Erythroblast (primary cell): ENCODE results near the gene EFEMP2.
"Not testable (repeated sequence)": the region's sequence is repeated elsewhere in the genome, so short reads cannot be mapped to it uniquely, and the experiment has no call there.

Experiments used
- DNase-seq, 2 experiments: peaks; one replicate each; lab custom pipeline; 2025; lab: John Stamatoyannopoulos, UW
- GATA1 ChIP-seq: IDR thresholded peaks from 2 replicates; pipeline ENCODE4 v1.6.1; 2011; ENCODE audit warnings: low read depth, mild to moderate bottlenecking, control low read depth, low read length, moderate library complexity
- POLR2A ChIP-seq: IDR thresholded peaks from 2 replicates; pipeline ENCODE4 v1.6.1; 2011; ENCODE audit warnings: mild to moderate bottlenecking, low read length

EFEMP2 gene

DNA sequence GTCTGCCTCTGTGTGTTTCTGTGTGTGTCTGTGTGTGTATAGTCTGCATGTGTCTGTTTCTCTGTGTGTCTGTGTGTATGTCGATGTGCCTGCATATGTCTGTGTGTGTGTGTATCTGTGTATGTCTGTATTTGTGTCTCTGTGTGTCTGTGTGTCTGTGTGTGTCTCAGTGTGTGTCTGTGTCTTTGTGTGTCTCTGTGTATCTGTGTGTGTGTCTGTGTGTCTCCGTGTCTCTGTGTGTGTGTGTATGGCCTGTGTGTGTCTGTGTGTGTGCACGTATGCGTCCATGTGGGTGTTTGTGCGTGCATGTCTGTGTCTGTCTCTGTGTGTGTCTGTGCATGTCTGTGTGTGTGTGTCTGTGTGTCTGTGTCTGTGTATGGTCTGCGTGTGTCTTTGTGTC, 38.4 kb downstream of the EFEMP2 start:
- DNase-seq, result peak in 1 of 2 experiments; percentile 40
- TF ChIP-seq POLR2A (no peak), GATA1 (no peak)

DNA sequence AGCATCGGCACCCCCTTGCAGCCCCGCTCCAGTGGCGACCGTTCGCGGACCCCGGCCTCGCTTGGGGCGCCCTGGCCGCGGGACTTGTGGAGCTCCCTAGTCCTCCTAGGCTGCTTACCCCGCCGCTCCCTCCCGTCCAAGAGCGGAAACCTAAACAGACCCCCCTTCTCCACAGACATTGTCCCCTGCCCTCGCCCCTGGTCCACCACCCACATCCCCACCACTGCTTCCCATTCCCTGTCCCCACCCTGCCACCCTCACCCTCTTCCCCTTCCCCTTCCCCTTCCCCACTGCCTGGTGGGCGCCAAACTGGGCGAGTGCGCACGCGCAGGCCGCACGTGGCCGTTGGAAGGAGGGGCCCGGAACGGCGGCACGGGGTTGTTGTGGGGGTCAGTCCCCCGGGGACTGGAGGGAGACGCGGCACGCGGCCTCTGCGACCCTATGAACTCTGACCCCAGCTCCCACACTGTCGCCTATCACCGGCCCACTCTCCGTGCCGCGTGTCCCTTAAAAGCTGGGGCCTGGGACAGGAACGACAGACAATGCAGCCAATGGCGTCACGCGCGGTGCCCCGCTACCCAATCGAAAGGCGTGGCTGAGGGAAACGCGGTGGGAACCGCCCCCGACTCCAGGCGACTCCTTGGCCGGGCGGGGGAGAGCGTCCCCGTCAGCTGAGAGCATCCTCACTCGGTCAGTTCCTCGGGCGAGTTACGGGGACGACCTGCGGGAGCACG, 39.1 kb downstream of the EFEMP2 start, which contains the start of gene SNX32:
Gene SNX32 (plus strand): TSS at position 667 of the 734 bp plus-strand sequence. CDS start 103 bp downstream, outside the sequence.
- TF ChIP-seq POLR2A (no peak), GATA1 (no peak)
- peak; percentile 95 to 97 for DNase-seq

DNA sequence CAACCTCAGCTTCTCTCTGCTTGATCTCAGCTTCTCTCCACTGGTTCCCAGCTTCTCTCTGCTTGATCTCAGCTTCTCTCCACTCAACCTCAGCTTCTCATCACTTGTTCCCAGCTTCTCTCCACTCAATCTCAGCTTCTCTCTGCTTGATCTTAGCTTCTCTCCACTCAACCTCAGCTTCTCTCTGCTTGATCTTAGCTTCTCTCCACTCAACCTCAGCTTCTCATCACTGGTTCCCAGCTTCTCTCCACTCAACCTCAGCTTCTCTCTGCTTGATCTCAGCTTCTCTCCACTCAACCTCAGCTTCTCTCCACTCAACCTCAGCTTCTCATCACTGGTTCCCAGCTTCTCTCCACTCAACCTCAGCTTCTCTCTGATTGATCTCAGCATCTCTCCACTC, 40.4 kb downstream of the EFEMP2 start:
- DNase-seq, result not testable (repeated sequence)

DNA sequence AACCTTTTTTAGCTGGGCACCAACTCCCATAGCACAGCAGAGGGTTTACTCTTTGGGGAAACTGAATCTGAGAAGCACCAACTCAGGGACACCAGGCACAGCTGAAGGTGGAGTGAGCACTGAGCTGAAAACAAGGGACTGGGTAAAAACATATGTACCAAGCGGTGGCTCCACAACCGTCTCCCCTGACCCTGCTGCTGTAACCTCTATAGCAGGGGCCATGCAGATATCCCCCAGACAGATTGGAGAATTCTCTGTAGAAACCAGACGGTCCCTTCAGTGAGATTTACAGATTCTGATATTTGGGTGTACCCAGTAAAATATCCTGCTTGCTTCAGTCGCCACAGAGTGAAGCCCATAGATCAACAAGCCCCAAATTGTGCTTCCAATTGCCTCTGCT, 43.1 kb downstream of the EFEMP2 start:
- no peak for DNase-seq
- TF ChIP-seq GATA1 (no peak), POLR2A (no peak)

DNA sequence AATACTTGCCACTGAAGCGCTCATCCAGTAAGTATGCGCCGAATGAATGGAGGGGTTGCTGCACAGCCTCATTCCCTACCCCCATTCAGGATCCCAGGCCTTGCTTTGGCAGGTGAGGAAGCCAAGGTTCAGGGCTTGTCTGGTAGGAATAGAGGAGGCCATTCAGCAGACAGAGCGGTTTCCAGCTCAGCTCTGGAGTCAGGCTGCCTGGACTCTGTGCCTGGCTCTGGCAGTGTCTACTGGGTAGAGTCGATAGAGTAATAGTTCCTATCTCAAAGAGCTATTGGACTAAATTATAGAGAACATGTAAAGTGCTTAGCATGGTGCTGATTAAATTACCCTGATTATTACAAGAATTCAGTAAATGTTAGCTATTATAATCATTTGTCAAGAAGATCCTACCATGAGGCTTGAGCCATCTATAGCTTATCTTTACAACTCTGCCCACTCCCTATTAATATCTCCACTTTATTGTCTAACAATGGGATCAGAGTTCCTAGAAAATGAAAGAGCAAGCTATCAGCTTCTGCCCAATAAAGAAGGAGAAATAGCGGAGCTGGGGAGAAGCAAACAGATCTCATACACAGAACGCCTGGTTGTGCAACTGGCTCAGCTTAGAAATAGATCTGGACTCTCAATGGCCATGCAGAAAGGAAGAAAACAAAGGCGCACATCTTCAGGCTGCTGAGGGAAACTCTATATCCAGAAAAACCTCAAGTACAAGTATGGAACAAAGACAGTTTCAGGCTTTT, 45.4 kb downstream of the EFEMP2 start:
- DNase-seq, result no peak
- TF ChIP-seq GATA1 (no peak), POLR2A (no peak)

DNA sequence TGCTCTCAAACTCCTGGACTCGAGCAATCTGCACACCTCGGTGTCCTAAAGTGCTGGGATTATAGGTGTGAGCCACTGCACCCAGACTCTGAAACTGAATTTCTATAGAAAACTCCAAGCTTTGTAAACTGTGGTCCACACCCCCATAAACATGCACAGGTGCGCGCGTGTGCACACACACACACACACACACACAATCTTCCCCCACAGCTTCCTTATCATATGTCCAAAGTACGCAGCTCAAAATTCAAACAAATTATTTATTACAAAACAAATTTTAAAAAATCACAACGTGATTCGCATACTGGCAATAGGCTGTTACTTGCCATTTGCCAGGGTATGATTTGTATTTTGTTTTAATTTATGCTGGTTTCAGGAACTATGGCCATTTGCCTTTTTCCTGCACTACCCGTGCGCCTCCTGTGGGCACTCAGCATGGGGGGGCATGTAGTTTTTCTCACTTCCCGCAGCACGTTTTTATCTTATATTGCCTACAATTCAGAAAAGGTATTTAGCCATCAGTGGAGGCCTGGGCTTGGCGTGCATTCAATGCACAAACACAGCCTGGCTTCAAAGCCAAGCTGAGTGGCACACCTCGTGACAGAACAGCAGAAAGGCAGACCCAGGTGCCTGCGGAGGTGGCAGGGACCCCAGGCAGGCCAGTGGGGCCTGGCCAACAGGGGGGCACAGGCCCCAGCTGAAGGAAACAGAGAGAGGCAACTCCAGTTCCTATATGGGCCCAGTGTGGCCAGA, 49.6 kb downstream of the EFEMP2 start:
- no peak for TF ChIP-seq GATA1
- no peak for TF ChIP-seq POLR2A
- DNase-seq, result no peak

DNA sequence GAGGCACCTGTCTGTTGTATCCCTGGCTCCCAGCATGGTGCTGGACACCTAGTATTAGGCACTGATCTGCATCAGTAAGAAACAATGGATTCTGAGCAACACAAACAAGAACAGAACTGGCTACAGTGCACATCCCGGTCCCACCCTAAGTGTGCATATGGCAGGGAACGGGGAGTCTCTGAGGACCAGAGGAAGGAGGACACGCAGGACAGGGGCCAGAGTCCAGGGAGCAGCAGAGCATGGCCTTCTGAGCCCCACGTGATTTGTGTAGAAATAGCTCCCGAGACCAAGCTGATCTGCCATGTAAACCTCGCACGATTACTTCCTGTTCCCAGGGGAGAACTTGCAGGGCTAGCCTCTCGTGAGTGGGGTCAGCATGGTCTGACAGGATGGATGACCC, 51.5 kb downstream of the EFEMP2 start:
- DNase-seq, result no peak

DNA sequence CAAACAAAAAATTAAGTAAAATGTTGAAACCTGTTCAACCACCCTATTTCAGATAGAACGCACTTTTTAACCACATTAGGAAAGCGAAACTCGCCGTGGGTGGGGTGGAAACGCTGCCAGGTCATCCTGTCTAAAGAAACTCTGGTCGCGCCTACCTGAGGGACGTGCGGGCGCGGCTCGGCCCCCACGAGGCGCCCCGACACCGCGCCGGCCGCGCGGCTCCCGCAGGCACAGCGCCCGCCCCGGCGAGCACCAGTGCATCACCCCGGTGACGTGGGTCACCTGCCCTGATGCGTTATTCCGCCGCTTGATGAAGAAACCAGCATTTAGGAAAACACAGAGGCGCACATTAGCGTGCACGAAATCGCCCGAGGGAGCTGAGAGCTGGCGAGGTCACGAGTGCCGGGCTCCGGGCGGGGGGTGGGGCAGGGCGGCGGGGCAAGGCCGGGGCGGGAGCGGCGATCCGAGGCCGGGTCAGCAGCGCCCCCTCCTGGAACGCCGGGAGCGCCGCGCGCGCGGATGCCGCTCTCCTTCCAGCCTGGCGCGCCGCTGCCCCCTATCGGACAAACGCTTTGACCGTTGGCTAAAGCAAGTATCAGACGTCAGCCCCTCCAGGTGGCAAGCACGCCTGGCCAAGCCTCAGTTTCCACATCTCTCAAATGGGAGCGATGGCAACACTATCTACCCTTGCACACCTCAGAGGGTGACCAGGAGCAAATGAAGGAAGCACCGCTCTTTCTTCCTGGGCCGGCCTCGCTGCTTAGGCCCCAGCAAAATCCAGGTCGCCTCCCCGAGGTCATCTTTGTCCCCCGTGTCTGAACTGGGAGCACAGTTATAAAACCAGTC, 54.5 kb downstream of the EFEMP2 start:
- peak; percentile 91 to 97 for DNase-seq
- TF ChIP-seq POLR2A (no peak), GATA1 (no peak)

More for the DNA sequence above, 51.5 kb downstream of the EFEMP2 start:
- no peak for TF ChIP-seq POLR2A
- TF ChIP-seq GATA1, result no peak

DNA sequence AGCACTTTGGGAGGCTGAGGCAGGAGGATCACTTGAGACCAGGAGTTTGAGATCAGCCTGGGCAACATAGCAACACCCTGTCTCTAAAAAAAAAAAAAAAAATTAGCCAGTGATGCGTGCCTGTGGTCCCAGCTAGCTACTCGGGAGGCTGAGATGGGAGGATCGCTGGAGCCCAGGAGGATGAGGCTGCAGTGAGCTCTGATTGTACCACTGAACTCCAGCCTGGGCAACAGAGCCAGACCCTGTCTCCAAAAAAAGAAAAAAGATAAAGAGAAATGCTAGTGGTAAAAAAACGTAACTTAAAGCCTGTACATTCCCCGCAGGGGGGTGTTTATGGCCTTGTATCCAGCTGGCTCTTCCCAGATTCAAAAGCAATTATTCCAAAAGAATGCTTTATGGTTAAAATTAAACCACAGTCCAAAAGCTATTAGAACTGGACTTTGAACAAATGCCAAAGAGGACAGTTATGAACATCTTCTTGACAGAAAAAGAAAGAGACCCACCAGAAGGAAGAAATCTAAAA, 55.2 kb downstream of the EFEMP2 start:
- no peak for DNase-seq
- TF ChIP-seq POLR2A, result no peak
- TF ChIP-seq GATA1, result no peak

DNA sequence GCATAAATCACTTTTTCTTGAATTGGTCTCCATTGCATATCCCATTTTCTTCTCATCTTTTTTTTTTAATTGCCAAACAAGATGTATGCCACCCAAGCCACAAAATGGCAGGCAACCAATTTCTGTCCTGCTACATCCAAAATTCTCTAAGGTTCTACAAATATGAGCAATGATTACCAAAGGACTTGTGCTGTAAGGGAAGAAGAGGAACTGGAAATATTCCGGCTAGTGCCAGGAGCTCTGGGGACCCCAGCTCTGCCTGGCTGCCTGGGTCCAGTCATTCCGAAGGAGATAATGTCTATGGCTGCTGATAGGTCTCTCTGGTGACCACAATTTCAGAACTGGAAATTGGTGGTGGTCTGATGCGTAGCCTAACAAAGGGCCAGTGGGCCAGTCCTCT, 55.9 kb downstream of the EFEMP2 start:
- TF ChIP-seq GATA1, result no peak

More for the DNA sequence above, 55.9 kb downstream of the EFEMP2 start:
- DNase-seq, result no peak
